IPS-11a (cell line): ENCODE measurements around the gene PTPRD.

Experiments used
- H3K4me3 ChIP-seq: one replicate; pipeline ENCODE4 v1.5.1; 2013; ENCODE audit warnings: low read depth, low read length, control low read depth

The PTPRD gene

DNA sequence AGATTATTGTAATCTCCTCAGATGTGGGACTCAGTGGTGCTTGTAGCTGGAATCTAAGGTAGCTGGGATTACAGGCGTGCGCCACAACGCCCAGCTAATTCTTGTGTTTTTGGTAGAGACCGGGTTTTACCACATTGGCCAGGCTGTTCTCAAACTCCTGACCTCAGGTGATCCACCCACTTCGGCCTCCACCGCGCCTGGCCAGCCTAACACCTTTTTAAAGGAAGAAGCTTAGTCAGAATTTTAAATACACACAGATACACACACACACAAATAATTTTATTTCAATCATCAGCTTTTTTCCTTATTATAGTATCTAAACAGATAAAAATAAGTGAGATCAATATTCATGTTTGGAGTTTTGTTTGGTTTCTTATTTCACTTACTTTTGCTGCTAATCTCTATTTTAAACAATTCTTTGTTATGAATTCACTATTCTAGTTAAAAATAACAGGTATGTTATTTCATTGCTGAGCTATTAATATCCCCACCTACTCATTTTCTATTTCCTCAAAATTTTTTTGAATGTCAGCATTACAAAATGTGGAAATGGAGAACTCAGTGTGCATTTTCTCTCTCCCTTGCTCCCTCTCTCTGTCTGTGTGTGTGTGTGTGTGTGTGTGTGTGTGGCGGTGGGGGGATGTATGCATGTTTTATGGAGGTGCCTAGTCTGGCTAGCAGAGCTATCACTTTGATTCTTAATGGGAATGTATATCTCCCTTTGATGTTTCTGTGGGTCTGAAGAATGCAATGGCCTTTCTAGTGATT, 1852.6 kb downstream of the PTPRD start:
- H3K4me3 ChIP-seq: no peak overlapping the region

DNA sequence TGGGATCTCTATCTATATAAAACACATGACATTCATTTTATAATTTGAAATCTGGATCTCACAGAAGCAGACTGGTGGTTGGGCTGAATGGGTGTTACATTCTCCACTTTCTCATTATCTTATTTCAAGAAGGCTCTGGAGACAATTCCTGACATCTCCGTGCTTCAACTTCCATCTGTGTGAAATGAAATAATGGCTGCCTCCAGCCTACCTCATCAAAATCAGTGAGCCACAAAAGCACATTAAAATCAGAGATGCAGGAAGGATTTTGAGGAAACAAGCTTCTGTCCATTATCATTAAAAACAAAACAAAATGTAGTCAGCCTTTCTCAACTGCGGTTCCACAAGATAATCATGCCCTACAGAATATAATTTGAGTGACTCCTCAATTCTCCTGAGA, 1854.9 kb downstream of the PTPRD start:
- no peak overlapping the region for H3K4me3 ChIP-seq

DNA sequence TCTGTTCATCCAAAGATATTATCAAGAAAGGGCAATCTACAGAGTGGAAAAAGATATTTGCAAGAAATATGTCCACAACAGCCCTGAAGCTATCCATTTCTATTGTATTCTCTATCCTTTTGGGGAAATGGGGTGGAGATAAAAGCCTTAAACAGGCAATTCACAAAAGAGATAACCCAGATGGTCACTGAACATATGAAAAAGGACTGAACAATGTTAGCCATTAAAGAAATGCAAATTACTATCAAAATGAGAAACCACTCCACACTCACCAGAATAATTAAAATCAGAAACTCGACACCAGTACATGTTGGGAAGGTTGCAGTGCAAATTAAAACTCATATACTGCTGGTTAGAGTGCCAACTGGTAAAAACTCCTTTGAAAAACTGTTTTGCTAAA, 1858.1 kb downstream of the PTPRD start:
- H3K4me3 ChIP-seq: no peak overlapping the region

DNA sequence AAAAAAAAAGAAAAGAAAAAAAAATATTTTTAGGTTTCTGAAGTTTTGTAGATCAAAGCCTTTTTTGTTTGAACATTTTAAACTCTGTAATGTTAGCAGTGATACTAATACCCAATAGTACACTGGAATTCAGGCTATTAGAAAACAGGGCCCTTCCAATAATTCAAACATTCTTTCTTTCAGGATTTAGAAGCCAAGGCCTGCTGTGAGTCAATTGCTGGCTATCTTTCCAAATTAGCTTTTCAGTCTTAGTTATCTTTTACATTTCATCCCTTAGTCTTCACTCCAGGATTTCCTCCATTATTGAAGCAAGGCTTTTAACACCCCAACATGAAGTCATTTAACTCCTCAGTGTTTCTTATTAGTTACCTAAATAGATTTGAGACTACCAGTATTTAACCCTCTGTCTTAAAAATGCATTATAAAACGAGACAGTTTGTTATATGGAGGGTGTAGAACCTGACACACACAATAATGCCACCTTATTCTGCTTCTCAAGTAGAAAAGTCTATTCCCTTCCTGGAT, 1861.3 kb downstream of the PTPRD start:
- no peak overlapping the region for H3K4me3 ChIP-seq

DNA sequence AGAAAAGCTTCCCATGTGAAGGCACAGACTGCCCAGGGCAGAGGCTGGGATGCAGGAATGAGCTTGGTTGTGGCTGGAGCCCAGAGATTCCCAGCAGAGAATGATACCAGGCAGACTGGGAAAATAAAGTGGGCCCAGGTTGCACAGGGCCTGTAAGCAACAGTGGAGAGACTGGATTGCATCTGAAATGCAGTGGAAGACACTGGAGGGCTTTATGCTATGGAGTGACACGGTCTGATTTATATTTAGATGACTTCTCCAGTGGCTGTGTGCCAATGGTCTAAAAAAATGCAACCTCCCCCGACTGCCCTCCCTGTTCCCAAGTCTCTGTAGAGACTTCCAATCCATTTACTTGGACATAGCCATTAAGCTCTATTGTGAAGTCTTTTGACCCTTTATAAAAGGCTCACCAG, 1862.2 kb downstream of the PTPRD start:
- H3K4me3 ChIP-seq: no peak overlapping the region

DNA sequence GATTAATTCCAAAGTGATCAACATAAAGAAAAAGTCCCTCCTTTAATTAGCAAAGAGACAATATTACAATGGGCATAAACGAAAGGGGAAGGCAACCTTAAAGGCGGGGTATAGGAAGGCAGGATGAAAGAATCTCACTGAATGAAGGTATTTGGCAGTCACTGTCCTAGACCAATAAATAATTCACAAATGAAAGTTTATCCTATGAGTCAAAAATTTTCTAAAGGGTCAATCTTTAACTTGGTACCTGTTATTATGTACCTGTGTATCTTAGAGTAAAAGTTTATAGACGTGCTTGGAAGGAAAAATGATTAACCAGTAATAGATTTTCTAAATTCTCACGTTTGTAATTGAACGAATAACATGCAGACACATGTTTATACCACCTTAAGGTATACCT, 1867.5 kb downstream of the PTPRD start:
- H3K4me3 ChIP-seq: no peak overlapping the region

DNA sequence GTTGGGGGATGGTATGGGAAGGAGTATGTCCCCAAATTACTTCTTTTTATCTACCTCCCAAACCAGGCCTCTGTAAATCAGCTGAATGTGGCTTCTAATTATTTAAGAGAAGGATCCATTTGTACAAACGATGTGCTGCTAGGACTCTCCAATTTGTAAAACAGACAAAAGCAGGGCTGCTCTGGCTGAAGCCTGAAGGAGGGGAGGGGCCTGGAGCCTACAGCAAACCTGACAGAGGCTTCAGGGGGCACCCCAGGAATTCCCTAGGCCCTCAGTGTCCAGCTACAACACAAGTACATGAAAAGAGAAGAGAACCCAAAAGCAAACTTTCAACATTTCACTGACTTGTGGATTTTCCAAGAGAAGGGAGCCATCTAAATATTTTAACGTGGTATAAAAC, 1873.9 kb downstream of the PTPRD start:
- no peak overlapping the region for H3K4me3 ChIP-seq

DNA sequence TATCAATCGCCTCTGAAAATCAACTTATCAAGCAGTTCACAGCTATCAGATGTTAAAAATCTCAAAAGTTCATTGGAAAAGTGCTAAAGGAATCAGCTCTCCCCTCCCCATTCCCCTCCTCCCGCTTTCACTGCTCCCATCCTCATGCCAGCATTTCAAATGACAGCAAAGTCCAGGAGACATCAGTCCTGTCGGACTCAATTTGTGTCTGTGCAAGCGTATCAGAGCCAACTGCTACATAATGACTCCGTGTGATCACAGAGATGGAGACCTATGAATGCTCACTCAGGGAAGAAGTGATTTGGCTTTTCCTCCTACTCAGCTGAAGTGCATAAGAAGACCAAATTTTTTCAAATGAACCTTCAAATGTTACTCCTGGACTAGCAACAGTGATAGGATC, 1876.0 kb downstream of the PTPRD start:
- H3K4me3 ChIP-seq: no peak overlapping the region

DNA sequence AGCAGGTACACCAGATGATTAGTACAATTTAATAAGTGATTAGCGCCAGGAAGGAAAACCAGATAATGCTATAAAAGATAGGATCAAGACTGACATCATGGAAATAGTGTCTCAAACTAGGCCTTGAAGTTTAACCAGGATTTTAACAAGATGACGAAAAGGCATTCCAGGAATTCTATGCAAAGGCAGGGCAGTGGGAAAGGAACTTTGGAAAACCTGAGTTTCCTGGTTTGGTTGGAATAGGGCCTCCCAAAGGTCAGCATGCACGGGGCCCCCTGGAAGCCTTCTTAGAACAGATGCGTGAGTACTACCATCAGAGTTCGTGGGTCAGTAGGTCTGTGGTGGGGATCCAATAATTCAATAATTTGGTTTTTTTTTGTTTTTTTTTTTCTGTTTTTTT, 1878.0 kb downstream of the PTPRD start:
- no peak overlapping the region for H3K4me3 ChIP-seq

DNA sequence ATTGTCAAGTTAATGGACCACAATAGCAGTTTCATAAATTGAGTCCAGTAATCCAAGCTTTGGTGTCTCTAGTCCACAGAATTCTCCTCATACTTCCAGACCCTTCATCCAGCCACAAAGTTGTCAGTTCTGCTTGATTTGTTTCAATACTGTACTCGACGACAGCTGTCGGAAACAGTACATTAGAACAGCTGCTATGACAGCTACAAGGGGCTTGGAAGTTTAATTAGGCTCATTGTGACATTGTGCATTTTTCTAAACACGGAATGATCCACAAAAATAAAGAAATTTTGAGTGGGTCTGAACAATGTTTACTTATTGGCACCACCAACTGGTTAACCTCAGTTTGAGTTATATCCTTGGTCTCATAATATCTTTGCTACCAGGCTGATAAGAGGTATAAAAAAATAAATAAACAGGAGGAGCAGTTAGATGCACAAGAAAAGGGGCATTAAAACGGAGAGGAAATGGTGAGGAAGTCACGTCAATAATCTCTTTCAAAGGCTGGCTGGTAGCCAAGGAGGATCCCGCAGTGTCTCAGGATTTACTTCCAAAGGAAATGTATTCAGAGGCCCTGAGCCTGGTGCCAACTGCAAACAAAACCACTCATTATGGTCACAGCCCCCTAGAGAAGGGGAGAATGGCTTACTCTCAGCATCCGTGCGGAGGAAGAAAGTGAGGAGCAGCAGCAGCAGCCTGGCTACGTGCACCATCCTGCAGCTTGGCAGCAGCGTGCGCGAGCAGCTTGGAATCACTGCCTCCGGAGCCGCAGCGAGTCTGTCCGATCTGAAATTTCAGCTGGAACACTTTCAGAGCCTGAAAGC, 1879.5 kb downstream of the PTPRD start:
- no peak overlapping the region for H3K4me3 ChIP-seq

DNA sequence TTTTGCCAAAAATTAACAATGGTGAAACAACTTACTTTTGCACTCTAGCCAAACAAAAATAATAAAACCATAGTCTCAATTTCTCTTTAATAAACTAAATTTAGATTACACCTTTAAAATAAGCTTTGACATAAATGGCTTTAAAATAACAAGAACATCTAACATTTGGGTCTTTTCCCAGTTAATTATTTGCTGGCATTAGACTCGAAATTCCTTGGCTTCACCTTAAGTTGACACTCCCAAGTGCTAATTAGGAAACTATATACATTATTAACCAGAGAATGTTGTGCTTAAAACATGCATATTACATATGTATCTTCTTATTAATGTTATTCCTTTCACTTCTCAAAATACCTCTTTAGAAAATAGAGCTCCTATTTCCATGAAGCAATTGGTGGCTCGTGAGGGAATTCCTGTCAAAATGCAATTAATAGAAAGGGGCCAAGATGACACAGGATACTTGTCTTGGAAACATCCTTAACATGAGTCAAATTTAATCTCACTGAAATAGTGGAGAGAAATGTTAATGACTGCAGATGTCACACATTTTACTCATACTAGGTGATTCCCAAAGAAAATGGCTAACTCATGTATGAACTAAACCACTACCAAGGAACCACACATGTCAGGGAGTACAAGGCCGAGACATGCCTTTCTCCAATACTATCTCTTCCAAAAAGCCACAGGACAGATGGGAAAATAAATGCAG, 1880.3 kb downstream of the PTPRD start:
- no peak overlapping the region for H3K4me3 ChIP-seq

DNA sequence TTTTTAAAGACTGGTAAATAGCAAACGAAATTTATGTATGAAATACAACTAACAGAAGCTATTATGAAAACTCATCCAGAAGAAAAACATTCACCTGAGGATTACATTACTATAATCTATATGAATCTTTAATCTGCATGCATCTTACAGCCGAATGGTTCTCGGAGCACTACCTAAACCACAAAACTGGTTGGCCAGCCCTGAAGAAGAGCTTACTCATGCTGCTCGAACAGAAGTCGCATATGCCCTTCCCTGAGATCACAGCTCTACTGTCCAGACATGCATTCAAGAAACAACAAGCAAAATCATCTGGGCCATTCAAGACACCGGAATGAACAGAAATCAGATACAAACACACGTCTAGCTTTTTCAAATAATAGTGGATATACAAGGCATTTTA, 1882.2 kb downstream of the PTPRD start:
- no peak overlapping the region for H3K4me3 ChIP-seq

DNA sequence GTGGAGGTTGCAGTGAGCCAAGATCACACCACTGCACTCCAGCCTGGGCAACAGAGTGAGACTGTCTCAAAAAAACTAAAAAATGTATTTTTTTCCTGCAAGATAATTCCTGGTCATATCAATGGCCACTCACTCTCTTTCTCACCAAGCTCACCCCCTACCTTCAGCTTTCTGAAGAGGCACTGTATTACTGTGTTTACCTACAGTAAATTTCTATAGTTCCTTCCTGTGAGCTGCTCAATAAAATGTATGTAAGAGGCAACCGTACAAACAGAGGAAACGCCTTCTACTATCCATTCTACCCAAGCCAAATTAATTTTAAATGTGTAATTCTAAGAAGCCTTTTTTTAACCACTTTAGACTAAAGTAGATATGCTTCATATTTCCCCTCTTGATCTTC, 1883.9 kb downstream of the PTPRD start:
- no peak overlapping the region for H3K4me3 ChIP-seq

DNA sequence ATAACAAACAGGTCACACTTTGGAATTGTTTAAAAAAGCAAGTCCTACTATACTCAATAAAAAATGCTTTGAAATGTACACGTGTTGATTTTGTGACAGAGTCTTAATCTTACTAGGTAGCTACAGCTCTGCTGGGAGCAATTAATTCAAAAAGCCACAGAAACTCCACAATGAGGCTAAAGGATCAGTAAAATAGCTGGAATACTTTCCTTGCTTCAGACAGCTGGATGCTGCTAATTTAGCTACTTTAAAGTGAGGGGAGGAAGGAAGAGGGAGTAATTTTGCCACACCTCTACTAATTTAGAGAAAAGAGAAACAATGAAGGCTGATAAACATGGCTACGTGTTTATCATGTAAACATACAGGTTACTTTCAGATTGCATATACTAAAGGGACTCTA, 1885.6 kb downstream of the PTPRD start:
- H3K4me3 ChIP-seq: no peak overlapping the region

DNA sequence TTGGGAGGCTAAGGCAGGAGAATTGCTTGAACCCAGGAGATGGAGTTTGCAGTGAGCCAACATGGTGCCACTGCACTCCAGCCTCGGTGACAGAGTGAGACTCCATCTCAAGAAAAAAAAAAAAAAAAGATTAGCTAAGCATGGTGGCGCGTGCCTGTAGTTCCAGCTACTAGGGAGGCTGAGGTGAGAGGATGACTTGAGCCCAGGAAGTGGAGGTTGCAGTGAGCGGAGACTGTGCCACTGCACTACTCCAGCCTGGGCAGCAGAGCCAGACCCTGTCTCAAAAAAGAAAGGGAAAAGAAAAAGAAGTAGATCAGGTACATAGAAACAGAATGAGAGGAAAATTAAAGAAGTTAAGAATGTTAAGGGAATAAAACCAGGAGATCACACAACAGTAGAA, 1886.1 kb downstream of the PTPRD start:
- H3K4me3 ChIP-seq: no peak overlapping the region

DNA sequence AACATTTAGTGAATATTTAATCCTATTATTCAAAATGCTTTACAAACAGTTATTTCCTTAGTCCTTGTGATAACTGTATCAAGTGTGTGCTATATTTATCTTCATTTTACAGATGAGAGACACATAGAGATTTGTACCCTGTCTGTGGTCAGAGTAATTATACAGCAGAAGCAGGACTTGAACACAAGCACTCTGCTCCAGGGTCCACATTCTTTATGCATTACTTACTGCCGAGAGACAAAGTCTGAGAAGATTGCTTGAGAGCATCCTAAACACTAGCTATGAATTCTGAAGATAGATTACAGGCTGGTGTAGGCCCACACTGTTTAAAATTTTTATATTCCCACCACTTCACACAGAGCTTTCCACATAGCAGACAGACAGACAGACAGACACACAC, 1887.2 kb downstream of the PTPRD start:
- H3K4me3 ChIP-seq: no peak overlapping the region

DNA sequence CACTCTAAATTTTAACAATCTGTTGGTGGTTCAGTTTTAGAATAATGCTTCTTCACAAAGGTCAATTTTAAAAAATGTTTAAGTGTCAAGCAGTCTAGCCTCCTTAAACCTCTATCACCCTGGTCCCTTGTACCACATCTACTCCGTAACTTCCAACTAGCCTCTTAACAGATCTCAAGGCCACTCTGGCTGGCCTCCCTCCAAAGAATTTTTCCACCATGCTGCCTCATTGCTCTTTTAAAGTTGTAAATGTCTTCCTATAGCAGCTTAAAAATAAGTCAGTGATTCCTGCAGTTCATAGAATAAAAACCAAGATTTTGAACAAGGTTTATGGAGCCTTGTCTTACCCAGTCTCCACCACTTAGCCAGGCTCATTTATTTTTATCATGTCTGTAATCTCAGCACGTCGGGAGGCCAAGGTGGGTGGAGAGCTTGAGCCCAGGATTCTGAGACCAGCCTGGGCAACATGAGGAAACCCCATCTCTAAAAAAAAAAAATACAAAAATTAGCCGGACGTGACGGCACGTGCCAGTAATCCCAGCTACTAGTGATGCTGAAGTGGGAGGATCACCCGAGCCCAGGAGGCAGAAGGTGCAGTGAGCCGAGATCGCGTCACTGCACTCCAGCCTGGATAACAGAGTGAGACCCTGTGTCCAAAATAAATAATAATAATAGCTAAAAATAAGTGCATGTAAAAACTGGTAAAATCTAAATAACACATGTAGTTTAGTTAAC, 1888.4 kb downstream of the PTPRD start:
- no peak overlapping the region for H3K4me3 ChIP-seq

DNA sequence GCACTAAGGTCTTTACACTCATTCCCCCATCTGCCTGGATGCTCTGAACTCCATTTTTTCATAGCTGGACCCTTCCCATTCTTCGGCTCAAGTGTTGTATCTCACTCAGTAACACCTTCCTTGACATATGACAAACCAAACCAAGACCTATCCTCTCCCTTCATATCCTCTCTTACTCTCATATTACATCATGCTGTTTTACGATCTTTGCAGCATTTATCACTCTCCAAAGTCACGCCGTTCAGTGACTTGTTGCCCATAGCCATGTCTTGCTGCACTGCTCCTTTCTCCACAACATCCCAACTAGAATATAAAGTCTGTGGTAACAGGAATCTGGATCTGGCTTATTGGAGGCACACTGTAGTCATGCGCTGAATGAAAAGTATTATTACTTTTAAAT, 1889.6 kb downstream of the PTPRD start:
- no peak overlapping the region for H3K4me3 ChIP-seq

DNA sequence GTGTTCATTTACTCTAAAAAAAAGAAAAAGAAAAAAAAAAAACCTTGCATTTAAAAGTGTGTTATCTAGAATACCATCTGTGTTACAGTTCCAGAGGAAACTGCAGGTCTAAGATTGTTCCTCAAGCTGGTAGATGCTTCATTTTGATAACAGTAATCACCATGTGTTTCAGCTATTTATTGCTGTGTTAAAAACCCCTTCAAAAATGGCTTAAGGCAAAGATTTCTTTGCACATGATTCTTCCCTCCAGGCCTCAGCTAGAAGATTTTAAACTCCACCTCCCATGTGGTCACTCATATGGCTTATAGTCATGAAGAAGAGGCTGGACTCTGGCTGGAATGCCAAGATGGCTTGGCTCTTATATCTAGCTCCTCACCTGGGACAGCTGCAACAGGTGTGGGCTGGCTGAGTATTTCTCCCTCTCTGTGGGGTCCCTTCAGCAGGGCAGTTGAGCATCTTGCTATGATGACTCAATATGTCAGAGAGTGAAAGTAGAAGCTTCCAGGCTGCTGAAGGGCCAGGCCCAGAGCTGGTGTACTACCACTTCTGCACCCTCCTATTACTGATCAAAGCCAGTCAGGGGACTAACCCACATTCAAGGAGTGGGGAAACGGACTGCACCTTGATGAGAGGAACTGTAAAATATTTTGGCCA, 1892.8 kb downstream of the PTPRD start:
- H3K4me3 ChIP-seq: no peak overlapping the region

DNA sequence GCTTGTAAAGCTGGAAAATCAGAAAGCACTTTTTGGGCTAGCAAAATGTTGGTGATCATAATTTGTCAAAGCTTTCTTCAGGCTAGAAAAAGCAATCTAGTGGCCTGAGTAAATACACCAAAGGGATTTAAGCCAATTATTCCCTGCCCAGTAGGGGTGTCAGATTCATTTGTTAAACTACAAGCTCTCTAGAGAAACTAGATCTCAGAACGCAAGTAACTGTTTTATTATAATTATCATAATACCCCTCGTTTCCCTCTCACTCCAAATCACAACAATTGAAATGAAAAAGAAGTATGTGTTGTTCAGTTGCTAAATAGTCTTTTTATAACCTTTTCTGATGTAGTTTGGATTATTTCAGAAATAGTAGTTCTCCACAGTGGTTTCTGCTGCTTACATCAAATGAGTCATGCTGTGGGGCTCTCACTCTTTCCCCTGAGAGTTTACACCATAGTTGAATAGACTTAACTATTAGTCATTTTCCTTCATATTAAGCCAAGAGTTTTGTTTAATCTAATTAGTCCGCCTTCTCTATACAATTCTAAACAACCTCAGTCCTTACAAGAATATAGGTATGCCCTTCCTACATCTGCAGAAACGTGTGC, 1894.6 kb downstream of the PTPRD start:
- H3K4me3 ChIP-seq: no peak overlapping the region
